Measurements from ENCODE around the gene VSTM2B.

Gene VSTM2B

GRCh38 chr19:29497241-29497640 lies 28.6 kb upstream of the VSTM2B start:
- DNase-seq = no peak

GRCh38 chr19:29497686-29498436 lies 27.9 kb upstream of the VSTM2B start:
- DNase-seq = no peak

- DNase-seq = no peak
Observed at GRCh38 chr19:29499261-29499920, 26.4 kb upstream of the VSTM2B start.

GRCh38 chr19:29499921-29500590 lies 25.7 kb upstream of the VSTM2B start:
- DNase-seq = no peak

- DNase-seq = no peak
Observed at GRCh38 chr19:29501816-29502580, 23.8 kb upstream of the VSTM2B start.

- no peak for DNase-seq
Observed at GRCh38 chr19:29502581-29502850, 23.3 kb upstream of the VSTM2B start.

GRCh38 chr19:29503140-29503758 lies 22.5 kb upstream of the VSTM2B start:
- no peak for DNase-seq

- no peak for DNase-seq
Observed at GRCh38 chr19:29503785-29504184, 22.0 kb upstream of the VSTM2B start.

GRCh38 chr19:29504454-29504853 lies 21.3 kb upstream of the VSTM2B start:
- DNase-seq = no peak

- DNase-seq = no peak
Observed at GRCh38 chr19:29505097-29505824, 20.5 kb upstream of the VSTM2B start.

- no peak for DNase-seq
Observed at GRCh38 chr19:29506619-29506911, 19.2 kb upstream of the VSTM2B start.

- no peak for DNase-seq
Observed at GRCh38 chr19:29507081-29507860, 18.5 kb upstream of the VSTM2B start.

- DNase-seq = no peak
Observed at GRCh38 chr19:29508181-29508580, 17.6 kb upstream of the VSTM2B start.

- DNase-seq = no peak
Observed at GRCh38 chr19:29509456-29509855, 16.3 kb upstream of the VSTM2B start.

GRCh38 chr19:29510701-29511265 lies 15.0 kb upstream of the VSTM2B start:
- DNase-seq = no peak

- DNase-seq = no peak
Observed at GRCh38 chr19:29511768-29512167, 14.0 kb upstream of the VSTM2B start.

GRCh38 chr19:29512748-29513147 lies 13.0 kb upstream of the VSTM2B start:
- no peak for DNase-seq

- DNase-seq = no peak
Observed at GRCh38 chr19:29514525-29515232, 11.1 kb upstream of the VSTM2B start.

GRCh38 chr19:29515233-29515619 lies 10.6 kb upstream of the VSTM2B start:
- DNase-seq = no peak

GRCh38 chr19:29515706-29516357 lies 10.0 kb upstream of the VSTM2B start:
- no peak for DNase-seq
